NCI-H1048 (cell line): Measurements from ENCODE around the gene ATAT1.
A peak's percentile ranks its signal among the peaks of the same experiment; 100 is the strongest.
"Not testable (repeated sequence)": the region's sequence is repeated elsewhere in the genome, so short reads cannot be mapped to it uniquely, and the experiment has no call there.

ENCODE experiments used
- DNase-seq: peaks from one replicate; lab custom pipeline; 2025; lab: John Stamatoyannopoulos, UW

Gene ATAT1

GRCh38 chr6:30651143-30651542, 24.5 kb downstream of the ATAT1 start:
- DNase-seq, result no peak

- DNase-seq, result no peak
Measured at GRCh38 chr6:30654798-30655742, 28.4 kb downstream of the ATAT1 start.

- no peak for DNase-seq
Measured at GRCh38 chr6:30655743-30656094, 29.0 kb downstream of the ATAT1 start.

- DNase-seq, result no peak
Measured at GRCh38 chr6:30656513-30656912, 29.8 kb downstream of the ATAT1 start.

DNA sequence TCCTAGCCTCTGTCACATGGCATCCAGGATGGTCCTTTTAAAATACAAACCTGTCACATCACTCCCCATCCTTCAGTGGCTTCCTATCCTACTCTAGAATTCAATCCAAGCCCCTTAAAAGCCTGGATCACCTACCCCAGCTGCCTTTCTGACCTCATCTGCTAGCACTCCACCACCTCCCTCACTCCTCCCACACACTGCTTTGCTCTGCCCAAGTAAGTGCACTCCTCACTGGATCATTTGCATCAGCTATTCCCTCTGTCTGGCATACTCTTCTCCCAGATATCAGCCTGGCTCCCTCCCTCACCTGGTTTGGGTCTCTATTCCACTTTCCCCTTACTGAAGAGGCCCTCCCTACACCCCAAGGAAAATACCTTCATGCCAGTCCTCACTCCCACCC, 30.8 kb downstream of the ATAT1 start:
- DNase-seq, result no peak

- not testable (repeated sequence) for DNase-seq
Measured at GRCh38 chr6:30657922-30658321, 31.2 kb downstream of the ATAT1 start.

DNA sequence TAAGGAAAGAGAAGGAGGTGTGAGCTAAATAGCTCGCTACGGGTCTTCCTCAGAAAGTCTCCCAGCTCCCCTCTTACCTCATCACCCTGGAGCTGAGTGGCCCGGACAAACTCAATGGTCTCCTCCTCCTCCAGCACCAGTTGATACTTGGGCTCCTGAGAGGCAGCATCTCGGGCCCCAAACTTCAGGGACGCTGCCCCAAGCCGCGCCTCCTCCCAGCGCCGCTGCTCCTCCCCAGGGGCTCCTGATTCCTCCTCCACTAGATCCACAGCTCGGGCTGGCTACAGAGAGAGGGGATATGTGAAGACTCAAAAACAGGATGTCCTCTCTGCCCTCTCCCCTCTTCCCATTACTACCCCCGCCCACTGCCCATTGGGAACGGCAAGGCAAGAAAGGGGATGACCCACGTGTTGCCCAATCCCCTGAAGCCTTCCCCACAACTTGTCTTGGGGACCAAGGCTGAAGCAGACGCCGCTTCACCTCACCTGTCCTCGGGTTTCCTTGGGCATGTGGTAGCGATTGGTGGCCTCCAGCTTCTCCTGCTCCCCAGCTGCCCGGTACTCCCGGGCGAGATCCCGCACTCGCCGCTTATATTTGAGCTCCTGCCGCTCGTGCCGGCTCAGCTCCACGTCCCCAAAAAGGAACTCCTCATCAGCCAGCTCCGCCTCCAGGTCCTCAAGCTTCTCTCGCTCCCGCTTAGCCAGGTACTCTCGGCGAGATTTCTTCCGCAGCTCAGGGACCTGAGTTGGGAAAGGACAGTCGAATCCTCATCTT, 38.5 kb downstream of the ATAT1 start:
- no peak for DNase-seq

- not testable (repeated sequence) for DNase-seq
Measured at GRCh38 chr6:30666300-30666699, 39.6 kb downstream of the ATAT1 start.

GRCh38 chr6:30670760-30671527, 44.3 kb downstream of the ATAT1 start:
- DNase-seq, result no peak

DNA sequence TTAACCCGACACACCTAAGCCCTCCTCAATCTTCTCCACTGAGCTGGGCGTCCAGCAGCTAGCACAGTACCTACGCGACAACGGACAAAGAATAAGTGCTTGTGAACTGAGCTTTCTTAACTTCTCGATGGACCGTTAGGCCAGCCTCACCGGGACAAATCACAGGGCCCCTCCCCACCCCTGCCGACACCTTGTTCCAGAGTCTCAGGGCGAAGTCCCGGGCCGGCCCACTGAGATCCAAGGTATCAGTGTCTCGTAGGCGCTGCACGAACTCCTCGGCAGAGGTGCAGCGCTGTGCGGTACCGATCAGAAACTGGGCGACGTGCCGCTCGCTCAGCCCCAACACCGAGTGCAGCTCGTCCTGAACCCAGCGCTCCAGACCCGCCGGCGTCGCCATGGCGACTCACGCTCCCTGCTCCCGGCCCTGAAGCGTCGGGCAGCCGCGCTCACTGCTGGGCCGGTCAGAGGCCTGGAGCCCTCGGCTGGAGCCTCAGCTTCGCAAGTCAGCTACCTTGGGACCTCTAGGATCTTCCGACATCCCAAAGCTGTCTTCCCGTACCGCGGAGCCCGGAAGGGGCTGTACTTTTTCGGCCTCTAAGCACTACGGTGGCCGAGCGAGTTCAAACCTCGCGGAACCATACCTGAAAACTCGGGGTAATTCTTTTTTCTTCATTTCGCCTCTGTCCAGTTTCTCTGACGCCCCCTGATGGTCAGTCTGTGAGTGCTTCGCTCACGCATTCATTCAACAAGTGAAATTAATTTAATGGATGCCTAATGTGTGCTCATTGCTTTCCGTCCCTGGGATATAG, 46.0 kb downstream of the ATAT1 start, which contains the start of gene DHX16:
DHX16 (minus strand) TSS at position 562 of the 809 bp plus-strand sequence; CDS start at position 397, 165 bp downstream.
- peak; percentile 82 for DNase-seq

DNA sequence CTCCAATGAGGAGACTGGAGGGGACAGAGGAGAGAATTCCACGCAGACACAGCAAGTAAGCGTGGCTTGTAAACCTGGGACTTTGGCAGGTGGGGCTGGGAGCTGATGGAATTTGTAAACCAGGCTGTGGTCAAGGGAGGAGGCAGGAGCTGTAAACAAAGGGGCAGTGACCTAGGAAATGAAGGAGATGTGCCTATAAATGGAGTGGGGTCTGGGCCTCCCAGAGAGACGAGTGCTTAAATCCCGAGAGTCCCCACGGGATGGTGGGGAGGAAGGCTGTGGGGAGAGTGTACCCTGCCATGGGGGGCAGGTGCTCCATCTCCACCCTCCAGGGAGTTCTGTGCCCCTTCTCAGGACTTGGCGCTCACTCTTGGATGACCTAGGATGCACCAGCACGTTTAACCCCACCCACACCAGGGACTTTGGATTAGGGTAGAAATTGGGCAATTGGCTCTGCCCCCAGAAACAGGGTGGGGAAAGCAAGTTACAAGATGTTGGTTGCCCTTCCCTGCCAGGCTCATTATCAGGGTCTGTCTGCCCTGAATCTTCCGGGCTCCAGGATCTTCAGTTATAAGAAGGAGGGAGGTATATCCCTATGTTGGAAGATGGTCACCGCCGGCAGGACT, 50.1 kb downstream of the ATAT1 start:
- no peak for DNase-seq

GRCh38 chr6:30678964-30679726, 52.5 kb downstream of the ATAT1 start:
- DNase-seq, result peak; percentile 46

DNA sequence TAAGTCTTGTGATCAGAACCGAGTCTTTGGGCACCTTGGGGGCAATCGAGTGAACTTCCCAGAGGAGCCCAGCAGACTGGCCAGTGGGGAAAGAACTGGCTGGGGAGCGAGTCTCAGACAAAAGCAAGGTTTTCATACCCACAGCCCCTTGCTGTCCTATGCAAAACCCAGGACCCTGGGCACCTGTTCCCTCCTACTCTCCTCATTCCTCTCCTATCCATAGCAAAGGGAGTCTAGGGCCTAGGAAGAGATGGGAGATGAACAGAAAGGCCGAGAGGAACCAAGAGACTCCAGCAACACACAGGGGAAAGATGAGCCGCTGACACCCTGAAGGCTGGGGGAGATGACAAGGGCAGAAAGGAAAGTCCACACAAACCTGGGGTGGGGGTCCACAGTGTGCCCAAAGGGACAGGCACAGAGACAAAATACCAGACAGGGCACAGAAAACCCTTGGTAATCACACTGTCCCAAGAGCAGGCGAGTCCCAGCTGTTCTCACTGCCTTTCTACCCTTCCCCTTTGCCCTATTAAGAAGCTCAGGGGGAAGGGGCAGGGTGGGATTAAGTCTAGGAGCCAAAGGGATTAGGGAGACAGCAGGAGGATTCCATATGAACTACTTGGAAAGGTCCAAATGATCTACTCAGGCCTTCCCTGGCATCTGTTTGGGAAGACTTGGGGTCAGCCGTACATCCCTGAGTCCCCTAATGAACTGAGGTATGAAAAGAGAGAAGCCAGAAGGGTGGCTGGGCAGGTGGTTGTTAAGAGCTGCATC, 53.3 kb downstream of the ATAT1 start:
- no peak for DNase-seq

GRCh38 chr6:30681766-30682142, 55.1 kb downstream of the ATAT1 start:
- DNase-seq, result no peak

DNA sequence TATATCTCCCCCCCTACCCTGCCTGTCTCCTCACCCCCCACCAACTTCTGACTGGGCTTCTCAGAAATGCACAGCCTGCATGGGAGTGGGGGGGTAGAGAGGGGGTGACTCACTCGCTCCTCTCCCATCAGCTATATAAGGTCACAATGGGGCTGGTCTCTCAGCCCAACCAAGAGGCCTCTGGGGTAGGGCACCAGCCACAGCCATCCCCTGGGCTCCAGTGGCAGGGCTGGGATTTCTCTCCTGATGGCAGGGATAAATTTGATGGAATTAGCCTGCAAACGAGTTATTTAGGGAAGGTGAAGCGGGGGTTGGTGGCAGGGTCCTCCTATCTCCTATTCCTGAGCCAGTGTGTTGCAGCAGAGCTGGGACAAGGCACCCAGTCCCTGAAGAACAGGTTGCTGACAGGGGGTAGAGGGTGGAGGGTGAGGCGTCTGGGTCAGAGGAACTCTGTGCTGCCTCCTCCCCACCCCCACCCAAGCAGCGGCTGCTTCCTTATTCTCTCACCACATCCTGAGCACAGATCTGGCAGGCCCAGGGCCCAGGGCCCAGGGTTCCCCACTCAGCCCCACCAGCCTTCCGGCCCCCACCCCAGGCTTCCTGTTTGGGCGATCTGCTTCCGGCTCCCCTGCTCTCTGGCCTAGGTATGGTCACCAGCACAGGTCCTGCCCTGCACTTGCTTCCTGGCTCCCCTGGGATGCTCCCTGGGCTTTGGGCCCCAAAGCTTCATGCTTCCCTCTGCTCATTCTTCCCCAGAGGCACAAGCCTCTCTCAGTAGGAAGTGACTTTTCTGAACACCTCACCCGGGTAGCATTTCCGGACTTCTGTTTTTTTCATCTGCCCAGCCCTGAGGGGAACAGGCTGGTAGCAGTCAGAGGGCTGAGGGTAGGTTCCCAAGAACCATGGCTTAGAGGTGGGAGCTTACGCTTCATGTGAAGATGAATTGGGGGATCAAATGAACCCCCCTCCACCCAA, 55.8 kb downstream of the ATAT1 start:
- DNase-seq, result no peak

- DNase-seq, result no peak
Measured at GRCh38 chr6:30683183-30683979, 56.7 kb downstream of the ATAT1 start.

DNA sequence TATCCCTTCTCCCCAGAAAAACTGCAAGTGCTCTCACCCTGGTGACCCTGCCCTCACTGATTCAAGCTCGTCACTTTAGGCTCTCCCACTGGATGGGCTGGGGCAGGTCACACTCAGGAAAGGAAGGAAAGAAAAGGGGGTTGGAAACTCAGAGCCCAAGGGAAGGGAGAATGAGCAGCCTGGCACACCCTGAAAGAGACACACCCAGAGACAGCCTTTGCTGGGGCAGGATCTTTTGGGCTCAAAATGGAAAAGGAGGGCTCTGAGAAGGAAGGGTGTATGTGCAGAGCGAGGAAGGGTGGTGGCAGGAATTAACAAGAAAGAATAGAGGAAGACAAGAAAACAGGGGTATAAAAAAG, 57.3 kb downstream of the ATAT1 start:
- DNase-seq, result no peak
